GM12878 (cell line): Measurements from ENCODE around the gene USP5. TPM values are rescaled to one million over a fixed set of nuclear protein-coding genes. Genes with fewer than 3 reads are reported as not detected.
A peak's percentile ranks its signal among the peaks of the same experiment; 100 is the strongest.

ENCODE experiments used
- ATAC-seq: fragments of 200-7000 bp; cut with Tn5 transposase; 3 replicates; pipeline ENCODE4 v1.9.1; 2020; ENCODE audit warnings: mild to moderate bottlenecking, moderate library complexity
- BruUV-seq: library from RNA; stranded (reverse); fragments of 400-500 nt; replicated peaks from 2 replicates; lab custom pipeline; 2021; lab: Mats Ljungman, UMichigan
- CTCF ChIA-PET: fragments of 300-600 bp; sonication (Branson Sonifier 250); formaldehyde crosslinking; extraction: SDS; loops from one replicate; lab custom pipeline; 2021; ENCODE audit warnings: inconsistent platforms; lab: Yijun Ruan, JAX
- POLR2A ChIA-PET: fragments of 350-600 bp; formaldehyde crosslinking; extraction: SDS; loops from one replicate; lab custom pipeline; 2021; ENCODE audit warnings: inconsistent platforms; lab: Charles Lee
- RAD21 ChIA-PET: fragments of 300-600 bp; sonication (Branson Sonifier 250); formaldehyde crosslinking; loops from one replicate; lab custom pipeline; 2023; ENCODE audit warnings: antibody characterized with exemption; ENCODE audit not compliant: unreplicated experiment; lab: Charles Lee
- SMC1A ChIA-PET: fragments of 300-600 bp; sonication (Branson Sonifier 250); formaldehyde crosslinking; loops from one replicate; lab custom pipeline; 2023; ENCODE audit not compliant: unreplicated experiment, uncharacterized antibody; lab: Charles Lee
- DNase-seq: peaks from one replicate; pipeline ENCODE4 v3.0.0-alpha.2; 2011; ENCODE audit warnings: low read depth, low spot score
- FAIRE-seq: peaks from 3 replicates; lab custom pipeline; 2011; peaks lifted over from hg19 to GRCh38; lab: Jason Lieb, UNC
- H2AFZ ChIP-seq: 2 replicates; pipeline ENCODE4 v1.6.0; 2011; ENCODE audit warnings: low read depth, low read length, control low read depth; ENCODE audit not compliant: control insufficient read depth
- H3K27ac ChIP-seq: 2 replicates; pipeline ENCODE4 v1.5.1; 2011; ENCODE audit warnings: control low read depth; ENCODE audit not compliant: control insufficient read depth, insufficient read depth
- H3K27me3 ChIP-seq, 2 experiments: replicated peaks in 1 of 2; 2 replicates each; pipeline versions ENCODE4 v1.6.0 to v1.6.1; 2011; ENCODE audit warnings: low read length in 1 of 2; ENCODE audit not compliant: control insufficient read depth in 2 of 2, insufficient read depth in 2 of 2
- H3K36me3 ChIP-seq, 2 experiments: 2 replicates each; pipeline ENCODE4 v1.5.1; 2011; ENCODE audit warnings: low read length in 1 of 2; ENCODE audit not compliant: control insufficient read depth in 2 of 2, insufficient read depth in 2 of 2
- H3K4me1 ChIP-seq: 2 replicates; pipeline ENCODE4 v1.6.1; 2011; ENCODE audit warnings: mild to moderate bottlenecking, low read length, moderate library complexity, mixed read lengths; ENCODE audit not compliant: control insufficient read depth, insufficient read depth
- H3K4me2 ChIP-seq: 2 replicates; pipeline ENCODE4 v1.6.0; 2011; ENCODE audit warnings: control low read depth; ENCODE audit not compliant: control insufficient read depth, insufficient read depth
- H3K4me3 ChIP-seq: fragments of 200-600 bp; sonication (generic); 2 replicates; pipeline ENCODE4 v1.5.1; 2016
- H3K79me2 ChIP-seq: 2 replicates; pipeline ENCODE4 v1.6.0; 2011; ENCODE audit warnings: low read length; ENCODE audit not compliant: control insufficient read depth, insufficient read depth
- H3K9ac ChIP-seq: 2 replicates; pipeline ENCODE4 v1.8.0; 2011; ENCODE audit warnings: low read length, control low read depth, mixed read lengths; ENCODE audit not compliant: control insufficient read depth, insufficient read depth
- H3K9me3 ChIP-seq: replicated peaks from 3 replicates; pipeline ENCODE4 v1.5.1; 2011; ENCODE audit warnings: mild to moderate bottlenecking, low read length; ENCODE audit not compliant: control insufficient read depth, insufficient read depth
- H4K20me1 ChIP-seq: 2 replicates; pipeline ENCODE4 v1.6.0; 2011; ENCODE audit not compliant: control insufficient read depth, insufficient read depth
- BCL11A ChIP-seq: IDR thresholded peaks from 2 replicates; pipeline ENCODE4 v1.6.1; 2011; ENCODE audit warnings: low read depth, low read length
- BMI1 ChIP-seq: fragments of 450-650 bp; IDR thresholded peaks from 2 replicates; pipeline ENCODE4 v1.6.1; 2016; ENCODE audit warnings: mild to moderate bottlenecking, moderate library complexity, borderline replicate concordance
- CHD2 ChIP-seq: IDR thresholded peaks from 2 replicates; pipeline ENCODE4 v1.6.1; 2011; ENCODE audit warnings: low read depth, low read length, improper control_type of control experiment, borderline replicate concordance
- ESRRA ChIP-seq: IDR thresholded peaks from 2 replicates; pipeline ENCODE4 v1.6.1; 2012; ENCODE audit warnings: mild to moderate bottlenecking, low read length, improper control_type of control experiment
- EZH2 ChIP-seq: IDR thresholded peaks from 2 replicates; pipeline ENCODE4 v1.6.1; 2012; ENCODE audit warnings: low read depth, mild to moderate bottlenecking, control low read depth, inconsistent platforms, low read length, borderline replicate concordance; ENCODE audit not compliant: control insufficient read depth
- KAT2A ChIP-seq: conservative IDR thresholded peaks from 2 replicates; pipeline ENCODE4 v1.6.1; 2011; ENCODE audit warnings: low read depth, low read length; ENCODE audit not compliant: control insufficient read depth
- MEF2B ChIP-seq: fragments of 450-650 bp; IDR thresholded peaks from 2 replicates; pipeline ENCODE4 v1.6.1; 2018; ENCODE audit warnings: mild to moderate bottlenecking, moderate library complexity; ENCODE audit not compliant: partially characterized antibody, poor library complexity, severe bottlenecking
- MYB ChIP-seq: fragments of 150-350 bp; IDR thresholded peaks from 2 replicates; pipeline ENCODE4 v1.6.1; 2014; ENCODE audit warnings: mild to moderate bottlenecking, low read depth, low read length, borderline replicate concordance
- NBN ChIP-seq: fragments of 450-650 bp; IDR thresholded peaks from 2 replicates; pipeline ENCODE4 v1.6.1; 2016
- NR2C2 ChIP-seq: IDR thresholded peaks from 2 replicates; pipeline ENCODE4 v1.6.1; 2011; ENCODE audit warnings: borderline replicate concordance, low read depth; ENCODE audit not compliant: control insufficient read depth, insufficient read length
- RFX5 ChIP-seq: IDR thresholded peaks from 2 replicates; pipeline ENCODE4 v1.6.1; 2011; ENCODE audit warnings: low read depth, low read length, improper control_type of control experiment
- TCF3 ChIP-seq: IDR thresholded peaks from 2 replicates; pipeline ENCODE4 v1.6.1; 2012; ENCODE audit warnings: low read depth, mild to moderate bottlenecking, low read length, borderline replicate concordance; ENCODE audit not compliant: insufficient read depth
- WGBS: methylation state at CpG from one replicate; pipeline ENCODE4 v1.1.6; 2016; ENCODE audit warnings: low lambda C conversion rate; ENCODE audit not compliant: insufficient replicate concordance, insufficient coverage; ENCODE audit errors: missing lambda C conversion rate; 5-methylcytosine and 5-hydroxymethylcytosine counted together
- in situ Hi-C: fragments of 300-500 bp; cut with MboI; formaldehyde crosslinking; loops from 9 replicates; pipeline ENCODE4 v1.14.3; 2018; ENCODE audit warnings: mixed read lengths
- intact Hi-C: fragments of 100-400 bp; cut with micrococcal nuclease; formaldehyde crosslinking; loops from one replicate; pipeline ENCODE4 v1.14.2; 2022; ENCODE audit not compliant: unreplicated experiment
- polyA plus RNA-seq, 11 experiments: library from polyadenylated mRNA; depleted of rRNA in 4 of 11; unstranded in 6 of 11; stranded (reverse) in 5 of 11; fragments of >200 nt; fragmentation: Nextera tagmentation in 4 of 11; fragmentation: Illumina TruSeq in 1 of 11; extraction: Ambion mirVana in 4 of 11; extraction: Trizol in 1 of 11; gene quantifications; 1 replicate in 1 of 11; 2 replicates in 10 of 11; pipeline versions ENCODE4 v1.2.1 to v1.2.3, GENCODE V29; 2011 to 2016; ENCODE audit warnings: inconsistent platforms in 2 of 11, missing spikeins in 2 of 11, low read depth in 1 of 11
- total RNA-seq, 4 experiments: library from RNA; depleted of rRNA in 3 of 4; stranded (reverse); fragments of >200 nt in 3 of 4; fragmentation: Illumina TruSeq in 1 of 4; extraction: Trizol in 1 of 4; gene quantifications; 2 replicates each; pipeline versions ENCODE4 v1.2.1 to v1.2.3, GENCODE V29; 2013 to 2021
- TF ChIP-seq, protein P1 (sequence below): IDR thresholded peaks from 2 replicates; pipeline ENCODE4 v1.6.1; 2011; ENCODE audit warnings: borderline replicate concordance, low read depth, mild to moderate bottlenecking, moderate library complexity, mixed read lengths, low read length; ENCODE audit not compliant: insufficient read depth; ENCODE audit errors: extremely low read length
- TF ChIP-seq, protein P2 (sequence below): IDR thresholded peaks from 2 replicates; pipeline ENCODE4 v1.6.1; 2011; ENCODE audit warnings: low read depth, mild to moderate bottlenecking, low read length, moderate library complexity, borderline replicate concordance; ENCODE audit errors: extremely low read depth

The USP5 gene
- total and polyA plus RNA-seq, 10 of the 15 experiments (the other 5 are each of a cell fraction or from before 2014, with no cell fraction given), result 2.5 to 124 (median 74.6) TPM

DNA sequence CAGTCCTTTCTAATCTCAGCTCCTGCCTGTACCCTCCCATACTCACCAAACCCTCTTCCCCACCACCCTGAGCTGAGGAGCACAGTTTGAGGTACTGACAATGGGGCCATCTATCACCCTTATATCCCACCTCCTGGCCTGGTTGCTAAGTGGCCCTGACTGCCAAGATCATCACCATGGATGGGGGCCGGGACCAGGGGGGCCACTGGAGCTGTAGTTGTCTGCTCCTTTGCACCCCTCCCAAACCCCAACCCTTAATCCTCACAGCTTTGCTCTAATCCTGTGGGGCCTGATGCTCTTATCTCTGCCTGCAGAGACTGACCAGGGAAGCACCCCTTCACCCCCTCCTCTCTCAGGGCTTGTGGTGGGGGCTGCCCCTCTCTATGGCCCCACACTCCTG is 11.6 kb upstream of the USP5 start:
- ChIA-PET CTCF (interaction anchor here (0.8 to 1.6 kb wide), 6 partner anchors 10 to 87 kb away, joined by 3 to 5 read pairs (median 4); partner anchors contain the start of gene MLF2), RAD21 (interaction anchor here (0.9 to 2.3 kb wide), 4 partner anchors 8 to 87 kb away, joined by 3 to 12 read pairs (median 7); partner anchors contain the start of genes CDCA3 and MLF2), POLR2A (interaction anchor here (0.8 to 1.6 kb wide), 5 partner anchors 8 to 25 kb away, joined by 3 to 7 read pairs (median 4); partner anchors contain the start of gene CDCA3), SMC1A (interaction anchor here (1.0 to 5.1 kb wide), 4 partner anchors 10 to 87 kb away, joined by 3 to 22 read pairs (median 4); partner anchors contain the start of genes CDCA3, MLF2 and USP5)
- FAIRE-seq (no peak), ATAC-seq (peak; percentile 17), DNase-seq (no peak)
- peak overlapping the region; percentile 40 for H2AFZ ChIP-seq
- TF ChIP-seq RFX5 (no peak), ESRRA (no peak), MYB (no peak), EZH2 (no peak), TCF3 (no peak), KAT2A (no peak), NBN (no peak), NR2C2 (no peak), BMI1 (no peak), CHD2 (no peak), MEF2B (no peak), BCL11A (no peak)
- TF ChIP-seq, protein P1, sequence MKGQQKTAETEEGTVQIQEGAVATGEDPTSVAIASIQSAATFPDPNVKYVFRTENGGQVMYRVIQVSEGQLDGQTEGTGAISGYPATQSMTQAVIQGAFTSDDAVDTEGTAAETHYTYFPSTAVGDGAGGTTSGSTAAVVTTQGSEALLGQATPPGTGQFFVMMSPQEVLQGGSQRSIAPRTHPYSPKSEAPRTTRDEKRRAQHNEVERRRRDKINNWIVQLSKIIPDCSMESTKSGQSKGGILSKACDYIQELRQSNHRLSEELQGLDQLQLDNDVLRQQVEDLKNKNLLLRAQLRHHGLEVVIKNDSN, result no peak
- TF ChIP-seq, protein P2, sequence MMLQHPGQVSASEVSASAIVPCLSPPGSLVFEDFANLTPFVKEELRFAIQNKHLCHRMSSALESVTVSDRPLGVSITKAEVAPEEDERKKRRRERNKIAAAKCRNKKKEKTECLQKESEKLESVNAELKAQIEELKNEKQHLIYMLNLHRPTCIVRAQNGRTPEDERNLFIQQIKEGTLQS, result no peak
- no peak overlapping the region for H3K27ac ChIP-seq
- H3K4me1 ChIP-seq, result peaks cover 10% of the 10 kb centered on the region
- no peak overlapping the region for H3K4me3 ChIP-seq
- no peaks in the 10 kb centered on the region for H3K36me3 ChIP-seq
- no peaks in the 10 kb centered on the region for H3K27me3 ChIP-seq
- peak overlapping the region; percentile 34; the same call in 1 of the 2 replicates for H3K9ac ChIP-seq
- H3K4me2 ChIP-seq, result peak overlapping the region; percentile 65; the same call in 1 of the 2 replicates
- no peaks in the 10 kb centered on the region for H4K20me1 ChIP-seq
- BruUV-seq, result no TSS peak
- H3K79me2 ChIP-seq, result no peaks in the 10 kb centered on the region
- no peaks in the 10 kb centered on the region for H3K9me3 ChIP-seq
- intact Hi-C loops (no loop called here), in situ Hi-C loops (no loop called here)
- WGBS, result 44% methylated on average over 1 of the region's 1 CpG
